Stimulated activated naive B cell treated with anti-CD40 and anti-IgM and Interleukin-4, amounts not matched to agents 10 μg/mL and 1 μg/mL and 100 μg/mL, for 72 hours (primary cell): Measurements from ENCODE around the gene CBFA2T3.

Experiments
- ATAC-seq, 2 donors: fragments of 150-1000 bp; cut with Tn5 transposase; replicated peaks; 2 replicates each; pipeline ENCODE4 v1.10.0; 2021; ENCODE audit warnings: moderate library complexity in 1 of 2
- DNase-seq: peaks from one replicate; pipeline ENCODE4 v3.0.0; 2021
- H3K27ac Mint-ChIP-seq: one replicate; pipeline ENCODE4 v1.8.0; 2022; ENCODE audit warnings: mild to moderate bottlenecking, mixed read lengths
- H3K27me3 Mint-ChIP-seq, 2 donors: one replicate each; pipeline ENCODE4 v1.8.0; 2022; ENCODE audit warnings: mixed read lengths in 2 of 2
- H3K36me3 Mint-ChIP-seq, 2 donors: one replicate each; pipeline ENCODE4 v1.8.0; 2022; ENCODE audit warnings: mixed read lengths in 2 of 2, mild to moderate bottlenecking in 1 of 2
- H3K4me1 Mint-ChIP-seq, 2 donors: one replicate each; pipeline ENCODE4 v1.8.0; 2022; ENCODE audit warnings: mixed read lengths in 2 of 2, mild to moderate bottlenecking in 1 of 2
- H3K4me3 Mint-ChIP-seq, 2 donors: one replicate each; pipeline ENCODE4 v1.8.0; 2022; ENCODE audit warnings: mild to moderate bottlenecking in 2 of 2, mixed read lengths in 2 of 2, moderate library complexity in 1 of 2
- H3K9me3 Mint-ChIP-seq, 2 donors: one replicate each; pipeline ENCODE4 v1.8.0; 2022; ENCODE audit warnings: mixed read lengths in 2 of 2, mild to moderate bottlenecking in 1 of 2

Gene CBFA2T3

DNA sequence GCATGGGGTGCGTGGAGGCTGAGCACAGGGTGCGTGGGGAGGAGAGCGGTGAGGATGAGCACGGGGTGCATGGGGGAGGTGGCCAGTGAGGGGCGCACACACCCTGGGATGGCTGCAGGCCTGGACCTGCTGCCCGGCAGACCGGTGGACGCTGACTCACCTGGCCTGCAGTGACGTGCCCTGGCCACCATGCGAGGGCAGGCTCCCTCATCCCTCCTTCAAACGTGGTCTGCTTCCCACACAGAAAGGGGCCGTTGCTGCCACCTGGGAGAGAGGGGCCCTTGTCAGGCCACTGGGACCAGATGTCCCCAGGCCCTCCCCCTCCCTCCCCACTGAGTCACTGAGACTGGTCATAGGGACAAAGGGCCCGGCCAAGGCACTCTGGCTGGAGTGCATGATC lies 145.2 kb downstream of the CBFA2T3 start:
- ATAC-seq: no peak
- Mint-ChIP-seq H3K27ac (no peak overlapping the region), H3K36me3 (peaks cover 22 to 31% of the 10 kb centered on the region in 2 donors), H3K27me3 (no peaks in the 10 kb centered on the region), H3K4me1 (no peaks in the 10 kb centered on the region), H3K9me3 (no peaks in the 10 kb centered on the region), H3K4me3 (no peak overlapping the region)
- DNase-seq: no peak

GRCh38 chr16:88830783-88831182 lies 146.2 kb downstream of the CBFA2T3 start:
- DNase-seq (no peak), ATAC-seq (no peak)
- Mint-ChIP-seq H3K9me3 (no peaks in the 10 kb centered on the region), H3K27me3 (no peaks in the 10 kb centered on the region), H3K4me3 (no peak overlapping the region), H3K36me3 (peaks cover 23 to 34% of the 10 kb centered on the region in 2 donors), H3K27ac (no peak overlapping the region), H3K4me1 (no peaks in the 10 kb centered on the region)

GRCh38 chr16:88830258-88830657 lies 146.7 kb downstream of the CBFA2T3 start:
- Mint-ChIP-seq H3K27ac (no peak overlapping the region), H3K27me3 (no peaks in the 10 kb centered on the region), H3K36me3 (peaks cover 23 to 32% of the 10 kb centered on the region in 2 donors), H3K4me1 (no peaks in the 10 kb centered on the region), H3K4me3 (no peak overlapping the region), H3K9me3 (no peaks in the 10 kb centered on the region)
- ATAC-seq (no peak), DNase-seq (no peak)

DNA sequence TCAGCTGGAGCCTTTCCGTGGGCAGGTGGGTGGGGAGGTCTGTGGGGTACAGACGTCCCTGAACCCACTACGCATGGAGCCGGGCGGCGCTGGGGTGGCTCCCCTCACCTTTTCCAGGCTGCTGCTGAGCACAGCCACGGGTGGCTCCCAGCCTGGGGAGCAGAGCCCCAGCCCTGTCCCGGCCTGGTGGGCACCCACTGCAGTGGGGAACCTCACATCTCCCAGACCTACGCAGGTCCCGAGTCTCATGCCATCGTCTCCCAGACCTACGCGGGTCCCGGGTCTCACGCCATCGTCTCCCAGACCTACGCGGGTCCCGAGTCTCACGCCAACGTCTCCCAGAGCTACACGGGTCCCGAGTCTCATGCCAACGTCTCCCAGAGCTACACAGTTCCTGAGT lies 148.3 kb downstream of the CBFA2T3 start:
- no peak overlapping the region for H3K4me3 Mint-ChIP-seq
- H3K27ac Mint-ChIP-seq: no peak overlapping the region
- H3K27me3 Mint-ChIP-seq: no peaks in the 10 kb centered on the region
- no peak for DNase-seq
- no peaks in the 10 kb centered on the region for H3K9me3 Mint-ChIP-seq
- H3K4me1 Mint-ChIP-seq: no peaks in the 10 kb centered on the region
- ATAC-seq: no peak
- H3K36me3 Mint-ChIP-seq: peaks cover 19 to 24% of the 10 kb centered on the region in 2 donors

GRCh38 chr16:88827727-88828126 lies 149.3 kb downstream of the CBFA2T3 start:
- H3K4me1 Mint-ChIP-seq: no peaks in the 10 kb centered on the region
- peaks cover 22 to 25% of the 10 kb centered on the region in 2 donors for H3K36me3 Mint-ChIP-seq
- ATAC-seq: no peak
- H3K27ac Mint-ChIP-seq: no peak overlapping the region
- H3K27me3 Mint-ChIP-seq: no peaks in the 10 kb centered on the region
- H3K4me3 Mint-ChIP-seq: no peak overlapping the region
- H3K9me3 Mint-ChIP-seq: no peaks in the 10 kb centered on the region
- no peak for DNase-seq

- Mint-ChIP-seq H3K9me3 (no peaks in the 10 kb centered on the region), H3K27ac (no peak overlapping the region), H3K36me3 (peaks cover 25 to 30% of the 10 kb centered on the region in 2 donors), H3K27me3 (no peaks in the 10 kb centered on the region), H3K4me3 (no peak overlapping the region), H3K4me1 (no peaks in the 10 kb centered on the region)
- DNase-seq (no peak), ATAC-seq (no peak)
Measured at GRCh38 chr16:88826070-88826840, 150.8 kb downstream of the CBFA2T3 start.

DNA sequence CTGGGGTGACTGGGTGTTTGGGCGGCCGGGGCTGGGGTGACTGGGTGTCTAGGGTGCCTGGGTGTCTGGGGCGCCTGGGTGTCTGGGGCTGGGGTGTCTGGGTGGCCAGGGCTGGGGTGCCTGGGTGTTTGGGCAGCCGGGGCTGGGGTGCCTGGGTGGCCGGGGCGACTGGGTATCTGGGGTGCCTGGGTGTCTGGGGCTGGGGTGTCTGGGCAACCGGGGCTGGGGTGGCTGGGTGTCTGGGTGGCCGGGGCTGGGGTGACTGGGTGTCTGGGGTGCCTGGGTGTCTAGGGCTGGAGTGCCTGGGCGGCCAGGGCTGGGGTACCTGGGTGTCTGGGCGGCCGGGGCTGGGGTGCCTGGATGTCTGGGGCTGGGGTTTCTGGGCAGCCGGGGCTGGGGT lies 151.9 kb downstream of the CBFA2T3 start:
- Mint-ChIP-seq H3K27ac (no peak overlapping the region), H3K36me3 (peaks cover 23 to 24% of the 10 kb centered on the region in 2 donors), H3K4me3 (no peak overlapping the region), H3K9me3 (no peaks in the 10 kb centered on the region), H3K4me1 (no peaks in the 10 kb centered on the region), H3K27me3 (no peaks in the 10 kb centered on the region)
- DNase-seq (no peak), ATAC-seq (no peak)
